NK-92 treated with Interleukin-12 subunit alpha and Interleukin-12 subunit beta, amount 100 ng/mL, for 24 hours (cell line): ENCODE results near the gene ADI1.
"Not testable (repeated sequence)": the region's sequence is repeated elsewhere in the genome, so short reads cannot be mapped to it uniquely, and the experiment has no call there.

Source experiments
- DNase-seq: peaks from one replicate; lab custom pipeline; 2025; lab: John Stamatoyannopoulos, UW

The ADI1 gene

DNA sequence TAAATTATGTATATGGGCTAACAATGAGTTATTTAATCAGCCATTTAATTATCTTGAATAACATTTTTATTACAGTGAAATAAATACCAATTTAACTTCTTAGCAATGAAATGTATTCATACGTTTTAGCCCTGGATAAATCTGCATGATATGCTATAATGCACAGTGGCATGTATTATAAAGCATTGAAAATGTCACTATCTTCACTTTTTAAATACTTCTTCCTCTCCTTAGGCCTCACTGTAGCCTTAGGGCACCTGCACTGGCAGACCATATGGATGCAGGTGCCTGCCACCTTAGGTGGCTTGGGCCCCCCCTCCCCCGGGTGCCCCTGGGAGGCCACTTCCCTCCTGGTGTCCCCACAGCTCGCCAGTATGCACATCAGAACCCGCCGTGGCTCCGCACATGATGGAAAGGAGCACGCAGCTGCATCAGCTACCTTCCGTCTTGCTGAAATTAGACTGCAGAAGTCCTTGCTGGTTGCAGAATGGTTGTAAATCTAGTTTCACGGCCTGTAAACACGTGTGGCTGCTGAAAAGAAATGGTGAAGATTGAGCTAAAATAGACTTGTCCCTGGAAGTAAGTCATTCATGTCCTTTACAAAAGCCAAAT, 56.7 kb downstream of the ADI1 start:
- DNase-seq, result no peak

DNA sequence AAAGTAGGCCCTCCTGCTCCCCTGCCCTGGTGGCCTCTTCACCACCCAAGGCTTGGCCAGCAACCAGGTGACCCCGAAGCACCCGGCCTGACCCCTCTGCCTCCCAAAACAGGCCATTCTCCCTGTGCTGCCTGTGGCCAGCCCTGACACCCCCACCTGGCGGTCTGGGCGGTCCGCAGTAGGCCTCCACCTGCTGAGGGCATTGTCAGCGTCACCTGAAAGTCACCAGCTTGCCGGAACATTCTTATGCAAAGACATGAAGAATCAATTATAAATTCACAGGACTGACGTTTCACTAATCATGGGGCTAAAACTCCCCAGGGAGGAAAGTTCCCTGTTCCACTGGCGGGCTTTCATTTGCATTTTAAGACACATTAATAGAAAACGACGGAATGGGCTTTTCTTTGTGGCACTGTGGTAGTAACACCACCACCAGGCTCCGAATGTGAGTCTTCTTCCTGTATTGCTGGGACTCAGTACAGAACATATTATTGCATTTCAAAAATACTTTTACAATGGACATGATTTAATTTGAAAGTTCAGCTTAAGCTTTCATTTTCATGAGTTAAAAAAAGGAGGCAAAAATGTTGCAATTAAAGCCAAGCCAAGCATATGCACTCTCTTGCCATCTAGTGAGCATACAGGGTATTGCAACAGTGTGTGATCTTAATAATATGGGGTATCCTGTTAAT, 57.4 kb downstream of the ADI1 start:
- no peak for DNase-seq

DNA sequence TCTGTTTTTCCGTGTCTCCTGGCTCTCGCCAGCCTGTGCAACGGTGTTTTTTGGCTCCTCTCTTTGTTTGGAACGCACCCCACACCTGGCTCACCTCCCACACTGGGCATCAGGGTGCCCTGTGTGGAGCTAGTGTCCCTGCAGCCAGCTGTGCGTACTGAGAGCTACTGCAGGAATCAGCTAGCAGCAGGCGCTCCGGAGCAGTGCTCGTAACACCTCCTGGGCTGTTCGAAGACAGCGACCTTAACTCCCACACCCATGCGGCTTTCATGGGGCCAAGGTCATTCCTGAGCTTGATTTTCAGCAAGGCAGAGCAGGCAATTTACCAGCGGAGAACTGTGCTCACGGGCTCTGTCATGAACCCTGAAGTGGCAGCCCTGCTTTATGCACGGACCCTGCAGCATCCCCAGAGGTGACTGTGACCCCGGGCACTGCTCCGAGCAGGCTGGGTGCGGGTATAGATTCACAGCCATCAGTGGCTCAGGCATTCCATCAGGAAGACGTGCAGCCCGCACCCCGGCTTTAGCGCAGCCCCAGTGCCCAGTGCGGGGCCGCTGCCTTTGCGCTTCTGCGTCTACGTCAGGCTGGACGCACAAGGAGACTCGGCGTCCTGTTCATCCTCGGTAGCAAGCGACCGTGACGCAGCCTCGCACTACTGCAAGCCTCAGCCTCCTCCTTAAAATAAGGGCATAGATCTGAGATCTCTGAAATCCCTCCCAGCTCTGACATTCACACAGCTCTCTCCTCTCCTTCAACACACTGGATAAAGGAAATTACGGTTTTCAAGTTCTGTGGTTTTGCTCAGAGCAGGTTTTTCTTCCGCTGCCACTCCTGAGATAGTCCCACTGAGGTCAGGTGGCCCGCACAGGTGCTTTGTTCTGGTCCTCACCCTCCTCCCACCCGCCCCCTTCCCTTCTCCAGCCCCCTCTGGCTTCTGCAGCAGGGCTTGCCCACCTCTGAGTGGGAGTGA, 58.2 kb downstream of the ADI1 start:
- no peak for DNase-seq

DNA sequence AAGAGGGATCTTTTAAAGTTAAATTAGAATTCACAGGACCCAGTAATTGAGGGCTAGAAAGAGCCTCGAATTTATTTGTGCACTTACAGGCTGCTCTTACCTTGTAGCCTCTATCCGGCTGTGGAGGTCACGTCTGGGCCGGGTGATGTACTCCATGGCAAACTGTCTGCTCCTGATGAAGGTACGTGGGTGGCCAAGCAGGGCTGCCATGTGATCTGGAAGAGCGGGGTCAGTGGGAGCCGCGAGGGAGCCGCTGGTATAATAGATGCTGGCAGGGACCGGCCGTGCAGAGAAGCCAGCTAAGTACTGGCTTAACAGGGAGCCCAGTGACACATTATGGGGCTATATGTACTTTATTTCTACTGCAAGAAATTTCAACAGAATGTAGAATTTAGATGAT, 59.2 kb downstream of the ADI1 start:
- no peak for DNase-seq

DNA sequence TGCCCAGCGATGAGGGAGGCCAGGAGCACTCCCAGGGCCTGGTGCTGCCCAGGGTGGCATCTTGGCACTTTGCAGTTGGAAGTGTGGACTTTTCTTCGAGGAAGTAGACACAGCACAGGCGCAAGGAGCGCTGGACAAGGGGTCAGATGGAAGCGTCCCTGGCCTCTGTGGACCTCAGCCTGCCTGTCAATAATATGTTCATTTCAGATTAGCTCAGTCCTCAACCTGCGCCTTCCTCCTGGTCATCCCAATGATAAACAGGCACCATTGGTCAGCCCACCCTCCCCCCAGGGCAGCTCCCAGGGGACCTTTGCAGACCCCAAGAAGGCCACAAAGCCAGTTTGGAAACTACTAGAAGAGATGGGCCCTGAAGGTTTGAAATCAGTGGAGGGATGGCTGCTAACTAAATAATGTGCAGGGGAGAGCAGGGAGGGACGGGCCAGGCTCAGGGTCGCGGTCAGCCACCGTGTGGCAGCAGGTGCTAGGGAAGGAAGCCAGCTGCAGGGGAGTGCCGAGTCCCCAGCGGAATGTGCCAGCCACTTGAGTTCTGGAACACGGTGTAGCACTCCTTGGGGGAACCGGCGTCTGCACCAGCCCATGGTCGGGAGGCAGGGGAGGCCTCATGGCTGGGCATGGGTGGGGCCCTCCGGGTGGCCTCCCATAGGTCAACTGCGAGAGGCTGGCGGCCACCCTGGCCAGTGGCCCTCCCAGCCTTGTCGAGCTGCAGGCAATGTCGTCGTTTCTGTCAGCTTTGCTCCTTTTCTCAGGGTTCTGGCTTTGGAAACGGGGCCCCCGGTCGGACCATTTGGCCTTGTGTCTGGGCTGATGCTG, 59.9 kb downstream of the ADI1 start:
- DNase-seq, result no peak

DNA sequence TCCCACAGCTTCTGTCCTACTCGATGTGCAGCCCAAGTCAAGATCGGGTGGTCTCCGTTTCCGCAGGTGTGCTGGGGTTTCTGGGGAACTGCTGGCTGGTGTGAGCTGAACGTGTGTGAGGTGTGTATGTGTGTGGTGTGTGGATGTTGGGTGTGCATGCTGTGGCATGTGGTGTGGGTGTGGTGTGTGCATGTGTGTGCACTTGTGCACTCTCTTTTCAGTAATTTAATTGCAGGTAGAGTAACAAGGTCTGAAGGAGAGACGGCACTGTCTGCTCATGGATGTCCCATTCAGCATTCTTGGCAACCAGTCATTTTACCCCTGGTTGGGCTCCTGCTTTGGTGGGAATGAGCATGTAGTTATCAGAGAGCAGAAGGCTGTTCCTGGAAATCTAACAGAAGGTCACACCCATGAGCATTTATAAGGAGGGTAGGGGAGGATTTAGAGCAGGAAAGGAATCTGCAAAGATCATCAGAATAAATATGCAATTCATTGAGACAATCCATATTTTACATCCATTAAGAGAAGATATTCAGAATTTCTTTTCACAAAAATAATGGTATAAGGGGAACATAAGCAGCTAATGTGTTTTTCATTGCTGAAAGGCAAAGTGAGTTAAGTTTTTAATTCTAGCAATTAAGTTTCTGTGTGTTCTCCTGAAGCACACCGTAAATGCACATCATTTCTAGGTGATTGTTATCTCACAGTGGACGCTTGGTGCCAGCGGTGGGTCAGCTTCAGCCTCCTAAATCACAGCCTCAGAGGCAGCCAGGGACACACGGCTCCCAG, 60.7 kb downstream of the ADI1 start:
- DNase-seq, result no peak

DNA sequence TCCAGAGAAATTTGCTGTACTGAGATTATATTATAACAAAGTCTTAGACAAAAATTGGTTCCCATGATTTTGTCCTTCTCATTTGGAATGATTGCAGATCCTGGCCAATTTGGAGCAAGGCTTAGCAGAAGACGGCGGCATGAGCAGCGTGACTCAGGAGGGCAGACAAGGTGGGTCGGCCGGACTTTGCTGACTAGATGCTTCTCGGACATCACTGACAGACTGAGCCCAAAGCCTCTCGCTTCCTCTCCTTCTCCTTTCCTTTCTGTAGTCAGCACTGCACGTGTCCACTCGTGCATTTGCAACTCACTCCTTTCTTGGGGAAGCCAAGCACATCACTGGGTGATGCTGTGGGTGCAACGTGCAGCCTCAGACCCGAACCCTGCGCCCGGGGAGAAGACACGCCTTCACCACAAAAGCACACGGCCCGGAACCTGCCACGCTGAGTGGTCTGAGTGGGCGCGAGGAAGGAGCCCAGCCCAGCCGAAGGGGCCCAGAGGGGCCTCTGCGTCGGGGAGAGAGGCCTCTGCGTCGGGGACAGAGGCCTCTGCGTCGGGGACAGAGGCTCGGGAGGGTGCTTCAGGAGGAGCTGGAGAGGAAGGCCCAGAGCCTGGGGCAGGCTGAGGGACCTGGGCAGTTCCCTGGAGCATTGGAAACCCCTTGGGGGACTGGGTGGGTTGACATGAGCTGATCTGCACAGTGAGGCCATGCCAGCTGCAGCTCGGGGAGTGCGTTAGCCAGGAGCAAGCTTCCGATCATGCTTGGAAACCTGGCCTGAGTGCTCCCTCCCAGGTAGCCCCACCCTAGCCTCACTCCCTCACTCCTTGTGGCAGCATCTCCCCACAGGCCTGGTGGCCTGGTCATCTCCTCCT, 61.6 kb downstream of the ADI1 start:
- no peak for DNase-seq

DNA sequence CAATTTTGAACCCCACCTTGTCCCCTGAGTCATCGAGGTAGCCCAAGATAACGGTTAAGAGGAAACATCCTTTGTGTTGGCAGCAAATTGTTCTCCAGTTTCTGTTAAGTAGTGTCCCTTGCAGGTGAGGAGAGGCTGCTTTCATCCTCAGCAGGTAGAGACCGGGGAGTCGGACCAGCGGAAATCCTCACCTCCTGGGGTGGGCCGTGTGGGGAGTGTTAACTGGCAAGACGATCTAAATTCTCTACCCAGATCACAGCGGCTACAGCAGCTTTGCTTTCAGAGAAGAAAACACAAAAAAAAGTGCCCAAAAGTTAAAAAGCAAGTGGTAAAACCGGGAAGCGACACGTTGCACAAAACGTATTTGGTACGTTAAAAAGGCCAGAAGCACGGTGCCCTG, 63.2 kb downstream of the ADI1 start:
- DNase-seq, result no peak

DNA sequence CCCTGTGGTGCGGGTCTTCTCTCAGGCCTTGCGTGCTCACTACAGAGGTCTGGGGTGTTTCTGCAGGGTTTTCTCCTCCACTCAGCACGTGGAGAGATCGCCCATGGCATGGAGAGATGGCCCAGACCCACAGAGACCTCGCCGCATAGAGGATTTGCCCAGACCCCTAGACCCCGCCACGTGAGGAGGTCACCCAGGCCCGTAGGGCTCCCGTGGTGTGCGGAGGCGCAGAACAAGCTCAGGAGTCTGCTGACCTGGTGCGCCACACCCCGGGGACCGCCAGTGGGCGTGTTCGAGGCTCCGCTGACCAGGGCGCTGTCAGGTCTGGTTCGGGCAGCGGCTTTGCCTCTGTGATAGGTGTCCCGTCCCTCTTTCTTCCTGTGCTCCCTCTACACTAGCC, 64.5 kb downstream of the ADI1 start:
- no peak for DNase-seq

DNA sequence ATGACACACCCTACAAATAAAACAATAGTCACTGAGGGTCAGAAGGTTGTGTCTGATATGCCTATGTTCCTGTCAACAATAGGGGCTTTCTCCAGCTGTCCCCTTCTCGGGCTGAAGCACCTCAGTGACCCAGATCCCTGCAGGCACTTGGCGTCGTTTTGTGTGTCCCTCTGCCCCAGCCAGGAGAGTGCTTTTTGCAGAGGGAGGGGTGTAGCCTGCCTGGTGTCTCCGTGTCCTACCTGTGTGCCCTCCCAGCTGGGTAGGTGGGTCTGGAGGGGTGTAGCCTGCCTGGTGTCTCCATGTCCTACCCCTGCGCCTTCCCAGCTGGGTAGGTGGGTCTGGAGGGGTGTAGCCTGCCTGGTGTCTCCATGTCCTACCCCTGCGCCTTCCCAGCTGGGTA, 65.3 kb downstream of the ADI1 start:
- DNase-seq, result not testable (repeated sequence)

DNA sequence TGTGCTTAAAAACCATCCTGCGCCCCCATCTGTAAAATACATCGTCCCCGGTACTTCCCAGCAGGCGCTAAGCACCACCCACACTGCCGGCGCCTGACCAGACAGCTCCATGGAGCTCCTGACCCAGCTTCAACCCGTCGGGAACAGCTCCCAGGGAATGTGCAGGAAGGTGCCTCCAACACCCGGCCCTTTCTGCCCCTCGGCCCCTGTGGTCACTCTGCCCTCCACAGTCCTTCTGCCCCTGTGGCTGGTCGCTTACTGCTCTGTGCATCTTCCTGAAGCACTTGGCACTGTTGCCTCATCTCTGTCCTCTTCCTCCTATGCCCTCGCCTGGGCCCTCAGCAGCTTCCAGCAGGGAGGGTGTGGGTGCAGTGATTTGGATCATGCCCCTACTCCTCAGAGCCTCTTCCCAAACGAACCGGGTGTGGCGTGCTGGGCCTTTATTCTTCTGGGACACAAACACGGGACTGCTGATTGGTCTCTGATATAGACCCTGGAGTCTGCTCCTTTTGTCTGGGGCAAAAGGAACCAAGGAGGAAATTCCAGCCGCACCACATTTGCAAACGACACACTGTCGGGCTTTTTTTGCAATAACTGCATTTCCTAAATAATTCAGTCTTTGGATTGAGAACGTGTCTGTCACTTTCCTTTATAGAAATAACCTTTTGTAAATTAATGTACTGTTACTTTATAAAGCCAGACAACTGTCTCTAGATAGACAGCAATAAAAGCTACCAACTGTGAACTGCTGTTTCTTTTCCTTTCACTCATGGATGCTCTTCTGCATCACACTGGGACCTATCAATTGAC, 65.9 kb downstream of the ADI1 start:
- no peak for DNase-seq

DNA sequence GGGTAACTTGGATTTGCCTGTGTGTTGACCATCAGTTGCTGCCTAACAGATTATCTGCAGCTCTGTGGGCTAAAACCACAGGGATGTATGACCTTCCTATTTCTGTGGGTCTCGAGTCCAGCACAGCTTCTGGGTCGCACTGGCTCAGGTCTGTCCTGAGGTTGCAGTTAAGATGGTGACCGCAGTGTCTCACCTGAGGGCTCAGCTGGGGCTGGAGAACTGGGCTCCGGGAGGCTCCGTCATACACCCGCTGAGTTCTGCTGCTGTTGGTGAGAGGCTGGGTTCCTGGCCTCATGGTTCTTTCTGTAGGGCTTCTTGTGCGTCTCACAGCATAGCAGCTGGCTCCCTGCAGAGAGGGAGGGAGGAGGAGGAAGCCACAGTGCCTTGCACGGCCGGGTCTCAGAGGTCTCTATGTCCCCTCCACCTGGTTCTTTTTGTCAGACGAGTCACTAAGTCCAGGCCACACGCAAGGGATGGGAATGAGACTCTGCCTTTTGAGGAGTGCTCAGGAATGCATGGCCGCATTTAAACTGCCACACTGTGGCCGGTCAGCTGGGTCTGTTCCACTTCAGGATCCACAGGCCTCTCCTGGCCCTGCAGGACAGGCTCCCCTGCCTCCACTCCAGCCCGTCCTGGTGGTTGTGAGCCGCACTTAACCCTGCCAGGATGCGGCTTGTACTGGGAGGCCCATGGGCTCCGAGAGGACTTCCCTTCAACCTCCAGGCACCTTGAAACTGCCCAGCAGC, 67.2 kb downstream of the ADI1 start:
- DNase-seq, result no peak

DNA sequence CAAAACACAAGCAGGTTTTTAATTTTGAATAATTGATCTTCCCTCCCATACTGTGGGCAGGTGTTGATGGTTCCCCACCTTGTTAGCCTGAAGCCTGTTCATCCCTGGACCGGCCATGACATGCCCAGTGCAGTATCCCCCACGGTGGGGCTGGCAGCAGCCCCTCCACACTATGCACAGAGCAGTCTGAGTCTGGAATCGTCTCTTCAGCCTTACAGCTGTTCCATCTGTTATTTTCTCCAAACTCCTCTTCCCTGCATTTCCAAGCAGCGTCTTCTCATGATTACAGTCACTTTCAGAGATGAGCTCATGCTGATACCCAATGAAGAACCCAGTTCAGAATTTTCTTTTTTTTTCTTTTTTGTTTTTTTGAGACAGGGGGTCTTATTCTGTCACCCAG, 68.2 kb downstream of the ADI1 start:
- DNase-seq, result no peak

DNA sequence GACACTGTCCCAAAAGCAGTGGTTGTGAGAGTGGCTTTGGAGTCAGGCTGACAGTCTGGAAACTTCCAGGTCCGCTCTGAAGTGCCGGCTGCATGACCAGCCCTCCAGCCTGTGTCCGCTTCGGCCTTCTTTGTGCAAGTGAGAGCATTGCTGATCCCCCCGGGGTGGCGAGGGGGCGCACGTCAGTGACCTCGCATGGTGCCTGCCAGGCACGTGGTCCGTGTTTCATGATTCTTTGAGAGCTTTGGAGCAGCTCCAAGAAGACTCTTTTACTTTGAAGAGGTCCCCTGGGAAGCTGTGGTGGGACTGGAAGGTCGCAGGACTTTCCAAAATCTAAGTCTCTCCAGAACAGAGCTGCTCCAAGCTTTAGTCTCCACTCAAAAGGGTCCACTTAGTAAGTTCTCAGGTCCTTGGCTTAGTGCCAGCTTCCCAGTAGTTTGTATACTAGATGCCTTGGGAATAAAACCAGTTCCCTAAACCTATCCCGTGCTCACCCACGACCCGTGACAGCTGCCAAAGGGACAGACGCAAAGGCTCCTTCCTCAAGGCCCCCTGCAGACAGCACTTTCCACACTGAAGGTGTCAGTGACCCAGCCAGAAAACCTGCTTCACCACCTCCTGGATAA, 68.8 kb downstream of the ADI1 start:
- no peak for DNase-seq

DNA sequence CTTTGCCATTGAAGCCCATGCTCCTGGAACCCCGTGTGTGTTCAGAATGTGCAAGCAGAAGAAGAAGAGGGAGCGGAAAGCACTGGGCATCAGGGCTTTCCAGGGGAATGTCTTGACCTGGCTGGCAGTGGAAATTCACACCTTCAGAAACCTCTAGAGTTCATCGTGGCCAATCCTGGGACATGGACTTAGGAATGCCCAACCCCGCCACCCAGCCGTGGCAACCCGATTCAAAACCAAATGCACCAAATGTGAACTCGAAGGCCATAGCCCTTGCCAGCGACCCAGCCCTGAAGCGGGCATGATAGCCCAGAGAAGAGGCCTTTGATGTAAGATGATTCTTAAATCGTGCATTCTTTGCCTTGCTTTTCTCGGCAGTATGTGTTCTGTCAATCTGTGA, 69.4 kb downstream of the ADI1 start:
- DNase-seq, result no peak

DNA sequence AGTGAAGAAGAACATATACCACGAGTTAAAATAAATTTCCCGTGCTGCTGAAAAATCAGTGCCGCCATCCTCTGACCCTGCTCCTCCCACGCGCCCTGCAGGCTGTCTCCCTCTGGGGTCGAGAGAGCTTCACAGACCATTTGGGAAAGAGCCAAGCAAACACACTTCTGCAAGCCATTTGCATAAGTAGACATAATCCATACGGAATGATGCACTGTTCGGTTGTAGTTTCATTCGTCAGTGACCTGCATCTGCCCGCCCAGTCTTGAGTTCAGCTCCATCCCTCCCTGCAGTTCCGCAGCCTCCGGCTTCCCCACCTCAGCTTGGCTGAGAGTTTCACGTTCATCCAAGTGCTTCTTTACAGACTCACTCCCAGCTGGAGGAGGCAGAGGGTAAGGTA, 70.2 kb downstream of the ADI1 start:
- DNase-seq, result no peak

DNA sequence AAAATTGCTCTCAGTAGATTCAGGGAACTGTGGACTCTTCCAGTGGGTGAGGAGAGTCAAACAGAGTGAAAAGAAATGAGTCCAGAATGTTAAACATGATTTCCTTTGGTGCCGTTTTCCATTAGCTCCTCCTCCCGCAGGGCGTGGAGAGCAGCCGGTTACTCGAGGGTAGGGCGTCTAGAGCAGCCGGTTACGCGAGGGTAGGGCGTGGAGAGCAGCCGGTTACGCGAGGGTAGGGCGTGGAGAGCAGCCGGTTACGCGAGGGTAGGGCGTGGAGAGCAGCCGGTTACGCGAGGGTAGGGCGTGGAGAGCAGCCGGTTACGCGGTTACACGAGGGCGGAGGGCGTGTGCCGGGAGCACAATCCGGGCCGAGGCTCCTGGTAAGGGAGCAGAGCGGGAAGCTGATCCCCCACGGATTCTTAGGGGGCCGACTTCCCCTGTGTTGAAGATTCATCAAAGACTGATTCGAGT, 70.9 kb downstream of the ADI1 start:
- not testable (repeated sequence) for DNase-seq

DNA sequence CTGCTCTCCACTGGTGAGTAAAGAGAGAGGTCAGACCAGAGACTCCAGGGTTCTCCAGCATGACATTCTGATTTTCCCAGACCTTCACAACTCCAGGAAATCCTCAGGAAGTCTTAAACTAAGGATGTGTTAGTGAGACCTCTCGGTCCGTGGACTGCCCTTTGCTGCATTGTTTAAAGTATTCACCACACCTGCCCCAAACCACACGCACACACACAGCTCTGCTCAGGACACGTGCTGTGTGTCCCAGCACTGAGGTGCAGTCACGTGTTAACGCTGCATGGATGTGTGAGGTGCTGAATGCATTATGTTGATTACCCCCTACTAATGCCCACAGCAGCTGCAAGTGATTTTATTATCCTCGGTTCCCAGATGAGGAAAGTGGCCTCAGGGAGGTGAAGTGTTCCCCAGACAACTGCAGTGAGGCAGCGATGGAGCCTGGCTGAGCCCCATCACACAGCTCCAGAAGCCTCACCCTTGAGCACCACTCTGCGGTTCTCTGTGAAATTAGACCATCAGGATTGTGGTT, 71.5 kb downstream of the ADI1 start:
- no peak for DNase-seq
